ENCODE results near the gene OTUD3. TPM values are rescaled to one million over a fixed set of nuclear protein-coding genes. Genes with fewer than 3 reads are reported as not detected.
"Not testable (repeated sequence)": the region's sequence is repeated elsewhere in the genome, so short reads cannot be mapped to it uniquely, and the experiment has no call there.

Gene OTUD3
- total RNA-seq, 2 donors from 2014 or later = 3.9 to 7.1 TPM

DNA sequence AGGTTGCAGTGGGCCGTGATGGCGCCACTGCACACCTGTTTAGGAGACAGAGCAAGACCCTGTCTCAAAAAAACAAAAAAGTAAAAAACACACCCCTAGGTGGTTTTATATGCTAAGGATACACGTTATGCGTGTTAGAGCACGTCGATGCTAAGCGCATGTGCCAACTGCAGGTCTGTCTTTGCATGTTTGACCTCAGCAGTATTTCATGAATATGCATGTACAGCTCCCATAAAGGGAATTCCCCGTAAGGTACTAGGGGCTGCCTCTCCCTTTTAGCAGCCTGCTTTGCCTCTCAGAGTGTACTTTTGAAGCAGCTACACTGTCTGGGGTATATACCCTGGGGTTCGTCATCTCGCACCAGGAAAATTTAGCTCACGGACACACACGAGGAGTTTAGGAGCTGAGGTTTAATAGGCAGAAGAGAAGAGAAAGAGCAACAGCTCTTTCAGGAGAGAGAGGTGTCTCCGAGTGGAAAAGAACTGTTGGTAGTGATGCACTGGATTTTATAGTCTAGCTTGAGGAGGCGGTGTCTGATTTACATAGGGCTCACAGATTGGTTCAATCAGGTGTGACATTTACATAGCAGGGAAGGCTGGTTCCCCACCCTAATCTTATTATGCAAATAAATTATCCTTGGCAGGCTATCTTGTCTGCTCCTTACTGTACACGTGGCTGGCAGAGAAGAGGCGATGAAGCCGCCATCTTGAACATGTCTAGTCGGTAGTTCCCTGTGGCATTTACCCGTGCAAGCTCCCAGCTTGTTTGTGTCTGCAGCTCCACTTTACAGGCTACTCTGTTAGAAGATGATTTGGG is 4.2 kb upstream of the OTUD3 start:
- TF ChIP-seq, protein P1, sequence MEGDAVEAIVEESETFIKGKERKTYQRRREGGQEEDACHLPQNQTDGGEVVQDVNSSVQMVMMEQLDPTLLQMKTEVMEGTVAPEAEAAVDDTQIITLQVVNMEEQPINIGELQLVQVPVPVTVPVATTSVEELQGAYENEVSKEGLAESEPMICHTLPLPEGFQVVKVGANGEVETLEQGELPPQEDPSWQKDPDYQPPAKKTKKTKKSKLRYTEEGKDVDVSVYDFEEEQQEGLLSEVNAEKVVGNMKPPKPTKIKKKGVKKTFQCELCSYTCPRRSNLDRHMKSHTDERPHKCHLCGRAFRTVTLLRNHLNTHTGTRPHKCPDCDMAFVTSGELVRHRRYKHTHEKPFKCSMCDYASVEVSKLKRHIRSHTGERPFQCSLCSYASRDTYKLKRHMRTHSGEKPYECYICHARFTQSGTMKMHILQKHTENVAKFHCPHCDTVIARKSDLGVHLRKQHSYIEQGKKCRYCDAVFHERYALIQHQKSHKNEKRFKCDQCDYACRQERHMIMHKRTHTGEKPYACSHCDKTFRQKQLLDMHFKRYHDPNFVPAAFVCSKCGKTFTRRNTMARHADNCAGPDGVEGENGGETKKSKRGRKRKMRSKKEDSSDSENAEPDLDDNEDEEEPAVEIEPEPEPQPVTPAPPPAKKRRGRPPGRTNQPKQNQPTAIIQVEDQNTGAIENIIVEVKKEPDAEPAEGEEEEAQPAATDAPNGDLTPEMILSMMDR (IDR thresholded peaks at IDR 0.05) = no peak
- Histone ChIP-seq H3K4me1 (ENCODE audit: control insufficient read depth in 1 of 2, low read depth in 2 of 2) (peaks cover under 1 to 7% of the 10 kb centered on the region in 2 donors), H3K27ac (no peak overlapping the region), H3K4me3 (no peak overlapping the region), H3K9me3 (no peaks in the 10 kb centered on the region), H3K27me3 (replicated peaks; ENCODE audit: insufficient read depth) (no peaks in the 10 kb centered on the region), H3K36me3 (no peaks in the 10 kb centered on the region)
- DNase-seq (ENCODE audit: low spot score) = no peak
- ATAC-seq (ENCODE audit: insufficient number of reproducible peaks, low FRiP score, low read depth) = no peak

DNA sequence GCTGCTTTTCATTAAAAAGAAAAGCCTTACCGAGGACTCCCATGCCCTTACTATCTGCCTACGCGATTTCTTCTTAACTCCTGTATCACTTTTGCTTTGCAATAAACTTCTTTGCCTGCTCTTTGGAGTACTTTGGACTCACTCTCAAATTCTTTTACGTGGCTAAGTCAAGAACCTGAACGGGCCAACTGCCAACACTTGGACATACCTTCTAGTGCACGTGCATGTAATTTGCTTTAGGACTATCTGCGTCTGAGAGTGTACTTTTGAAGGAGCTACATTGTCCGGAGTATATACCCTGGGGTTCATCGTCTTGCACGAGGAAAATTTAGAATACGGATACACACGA is 3.6 kb upstream of the OTUD3 start:
- ATAC-seq (ENCODE audit: insufficient number of reproducible peaks, low FRiP score, low read depth) (no peak), DNase-seq (ENCODE audit: low spot score) (no peak)
- Histone ChIP-seq H3K27me3 (replicated peaks; ENCODE audit: insufficient read depth) (no peaks in the 10 kb centered on the region), H3K4me1 (ENCODE audit: control insufficient read depth in 1 of 2, low read depth in 2 of 2) (peaks cover 7 to 13% of the 10 kb centered on the region in 2 donors), H3K27ac (no peak overlapping the region), H3K4me3 (no peak overlapping the region), H3K9me3 (no peaks in the 10 kb centered on the region), H3K36me3 (no peaks in the 10 kb centered on the region)
- TF ChIP-seq, protein P1 (IDR thresholded peaks at IDR 0.05) = no peak

DNA sequence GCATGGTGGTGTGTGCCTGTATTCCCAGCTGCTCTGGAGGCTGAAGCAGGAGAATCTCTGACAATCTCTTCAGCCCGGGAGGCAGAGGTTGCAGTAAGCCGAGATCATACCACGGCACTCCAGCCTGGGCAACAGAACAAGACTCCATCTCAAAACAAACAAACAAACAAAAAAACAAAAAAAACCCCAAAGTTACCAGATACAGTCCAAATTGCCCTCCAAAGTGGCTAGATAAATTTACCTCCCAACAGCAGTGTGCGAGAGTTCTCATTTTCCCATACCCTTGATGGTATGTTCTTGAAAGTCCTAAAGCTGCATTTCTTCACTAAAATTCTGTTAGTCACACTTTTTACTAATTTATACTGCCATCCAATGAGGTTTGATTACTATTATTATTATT is 3.0 kb upstream of the OTUD3 start:
- Histone ChIP-seq H3K9me3 (no peaks in the 10 kb centered on the region), H3K27me3 (replicated peaks; ENCODE audit: insufficient read depth) (no peaks in the 10 kb centered on the region), H3K27ac (no peak overlapping the region), H3K36me3 (no peaks in the 10 kb centered on the region), H3K4me1 (ENCODE audit: control insufficient read depth in 1 of 2, low read depth in 2 of 2) (peaks cover 11 to 19% of the 10 kb centered on the region in 2 donors), H3K4me3 (no peak overlapping the region)
- DNase-seq (ENCODE audit: low spot score) = no peak
- TF ChIP-seq, protein P1 (IDR thresholded peaks at IDR 0.05) = no peak
- ATAC-seq (ENCODE audit: insufficient number of reproducible peaks, low FRiP score, low read depth) = no peak

DNA sequence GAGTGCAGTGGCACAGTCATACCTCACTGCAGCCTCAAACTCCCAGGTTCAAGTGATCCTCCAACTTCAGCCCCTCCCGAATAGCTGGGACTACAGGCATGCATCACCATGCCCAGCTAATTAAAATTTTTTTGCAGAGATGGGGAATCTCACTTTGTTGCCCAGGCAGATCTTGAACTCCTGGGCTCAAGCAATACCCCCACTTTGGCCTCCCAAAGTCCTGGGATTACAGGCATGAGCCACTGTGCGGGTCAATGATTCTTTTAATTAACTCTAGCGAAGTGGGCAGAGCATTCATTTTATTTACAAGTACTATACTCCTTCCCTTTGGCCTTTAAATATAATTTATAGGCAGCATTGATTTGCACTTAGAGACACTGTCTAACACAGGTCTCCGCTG is 2.5 kb upstream of the OTUD3 start:
- DNase-seq (ENCODE audit: low spot score) (no peak), ATAC-seq (ENCODE audit: insufficient number of reproducible peaks, low FRiP score, low read depth) (no peak)
- Histone ChIP-seq H3K27ac (no peak overlapping the region), H3K36me3 (no peaks in the 10 kb centered on the region), H3K4me3 (no peak overlapping the region), H3K4me1 (ENCODE audit: control insufficient read depth in 1 of 2, low read depth in 2 of 2) (peaks cover 11 to 22% of the 10 kb centered on the region in 2 donors), H3K27me3 (replicated peaks; ENCODE audit: insufficient read depth) (no peaks in the 10 kb centered on the region), H3K9me3 (no peaks in the 10 kb centered on the region)
- TF ChIP-seq, protein P1 (IDR thresholded peaks at IDR 0.05) = no peak

DNA sequence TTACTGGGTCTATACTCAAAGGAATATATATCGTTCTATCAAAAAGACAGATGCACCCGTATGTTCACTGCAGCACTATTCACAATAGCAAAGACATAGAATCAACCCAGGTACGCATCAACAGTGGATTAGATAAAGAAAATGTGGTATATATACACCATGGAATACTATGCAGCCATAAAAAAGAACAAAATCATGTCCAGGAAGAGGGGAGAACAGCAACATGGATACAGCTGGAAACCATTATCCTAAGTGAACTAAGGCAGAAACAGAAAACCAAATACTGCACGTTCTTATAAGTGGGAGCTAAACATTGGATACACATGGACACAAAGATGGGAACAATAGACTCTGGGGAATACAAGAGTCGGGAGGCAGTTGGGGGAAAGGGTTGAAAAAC is 1.4 kb upstream of the OTUD3 start:
- not testable (repeated sequence) for H3K27me3 ChIP-seq (replicated peaks; ENCODE audit: insufficient read depth); DNase-seq (ENCODE audit: low spot score); H3K27ac ChIP-seq; H3K9me3 ChIP-seq; H3K36me3 ChIP-seq; H3K4me3 ChIP-seq; ATAC-seq (ENCODE audit: insufficient number of reproducible peaks, low FRiP score, low read depth)
- H3K4me1 ChIP-seq (ENCODE audit: control insufficient read depth in 1 of 2, low read depth in 2 of 2) = peaks cover 11 to 22% of the 10 kb centered on the region in 2 donors

DNA sequence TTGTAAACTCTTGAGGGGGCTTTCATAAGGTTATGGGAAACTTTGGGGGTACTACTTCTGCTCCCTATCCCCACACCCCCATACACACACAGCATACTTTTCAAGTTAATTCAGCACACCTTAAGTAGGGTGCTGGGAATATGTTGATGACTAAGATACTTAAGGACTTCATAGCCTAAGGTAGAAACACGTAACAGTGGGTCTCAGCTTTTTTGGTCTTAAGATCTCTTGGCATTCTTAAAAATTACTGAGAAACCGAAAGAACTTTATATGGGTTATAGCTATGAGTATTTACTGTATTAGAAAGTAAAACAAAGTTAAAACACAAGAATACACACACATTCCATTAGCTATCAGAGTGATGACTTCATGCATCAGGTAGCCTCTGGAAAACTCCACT is 2.1 kb downstream of the OTUD3 start:
- DNase-seq (ENCODE audit: low spot score) (no peak), ATAC-seq (ENCODE audit: insufficient number of reproducible peaks, low FRiP score, low read depth) (no peak)
- Histone ChIP-seq H3K27ac (no peak overlapping the region), H3K4me3 (no peak overlapping the region), H3K36me3 (no peaks in the 10 kb centered on the region), H3K4me1 (ENCODE audit: control insufficient read depth in 1 of 2, low read depth in 2 of 2) (peaks cover 11 to 22% of the 10 kb centered on the region in 2 donors), H3K9me3 (no peaks in the 10 kb centered on the region), H3K27me3 (replicated peaks; ENCODE audit: insufficient read depth) (no peaks in the 10 kb centered on the region)
- TF ChIP-seq, protein P1 (IDR thresholded peaks at IDR 0.05) = no peak
